ENCODE results near the gene TBC1D16. TPM values are rescaled to one million over a fixed set of nuclear protein-coding genes. Genes with fewer than 3 reads are reported as not detected.
A peak's percentile ranks its signal among the peaks of the same experiment; 100 is the strongest.

The TBC1D16 gene
- total RNA-seq, 3 donors from 2014 or later = 10.9 to 23.4 (median 22.1) TPM

DNA sequence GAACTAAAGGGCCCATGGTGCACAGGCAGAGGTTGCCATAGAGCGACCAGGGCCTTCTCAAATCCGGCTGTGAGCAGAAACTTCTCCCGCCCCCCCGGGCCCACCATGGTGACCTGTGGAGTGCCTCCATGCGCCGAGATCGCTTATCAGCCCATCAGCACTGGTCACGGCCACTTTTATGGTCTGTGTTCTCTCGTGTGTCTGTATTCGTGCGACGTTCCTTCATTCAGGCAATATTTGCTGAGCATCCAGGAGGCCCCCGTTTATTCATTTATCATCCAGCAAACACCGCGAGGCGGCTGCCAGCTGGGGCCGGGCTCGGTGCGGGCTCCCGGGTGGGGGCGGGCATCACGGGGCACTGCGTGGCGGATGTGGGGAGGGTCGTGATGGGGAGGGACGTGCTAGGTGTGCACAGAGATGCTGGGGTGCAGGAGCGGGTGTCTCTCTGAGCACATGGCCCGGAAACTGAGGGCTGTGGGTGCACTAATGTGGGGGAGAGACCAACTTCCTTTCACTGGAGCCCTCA is 108.5 kb downstream of the TBC1D16 start:
- TF ChIP-seq, protein P1, sequence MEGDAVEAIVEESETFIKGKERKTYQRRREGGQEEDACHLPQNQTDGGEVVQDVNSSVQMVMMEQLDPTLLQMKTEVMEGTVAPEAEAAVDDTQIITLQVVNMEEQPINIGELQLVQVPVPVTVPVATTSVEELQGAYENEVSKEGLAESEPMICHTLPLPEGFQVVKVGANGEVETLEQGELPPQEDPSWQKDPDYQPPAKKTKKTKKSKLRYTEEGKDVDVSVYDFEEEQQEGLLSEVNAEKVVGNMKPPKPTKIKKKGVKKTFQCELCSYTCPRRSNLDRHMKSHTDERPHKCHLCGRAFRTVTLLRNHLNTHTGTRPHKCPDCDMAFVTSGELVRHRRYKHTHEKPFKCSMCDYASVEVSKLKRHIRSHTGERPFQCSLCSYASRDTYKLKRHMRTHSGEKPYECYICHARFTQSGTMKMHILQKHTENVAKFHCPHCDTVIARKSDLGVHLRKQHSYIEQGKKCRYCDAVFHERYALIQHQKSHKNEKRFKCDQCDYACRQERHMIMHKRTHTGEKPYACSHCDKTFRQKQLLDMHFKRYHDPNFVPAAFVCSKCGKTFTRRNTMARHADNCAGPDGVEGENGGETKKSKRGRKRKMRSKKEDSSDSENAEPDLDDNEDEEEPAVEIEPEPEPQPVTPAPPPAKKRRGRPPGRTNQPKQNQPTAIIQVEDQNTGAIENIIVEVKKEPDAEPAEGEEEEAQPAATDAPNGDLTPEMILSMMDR (IDR thresholded peaks at IDR 0.05) = no peak
- H3K4me1 ChIP-seq (ENCODE audit: low read depth) = peaks cover 27% of the 10 kb centered on the region
- peak in 2 of 3 donors; percentile 52 to 56 for DNase-seq

DNA sequence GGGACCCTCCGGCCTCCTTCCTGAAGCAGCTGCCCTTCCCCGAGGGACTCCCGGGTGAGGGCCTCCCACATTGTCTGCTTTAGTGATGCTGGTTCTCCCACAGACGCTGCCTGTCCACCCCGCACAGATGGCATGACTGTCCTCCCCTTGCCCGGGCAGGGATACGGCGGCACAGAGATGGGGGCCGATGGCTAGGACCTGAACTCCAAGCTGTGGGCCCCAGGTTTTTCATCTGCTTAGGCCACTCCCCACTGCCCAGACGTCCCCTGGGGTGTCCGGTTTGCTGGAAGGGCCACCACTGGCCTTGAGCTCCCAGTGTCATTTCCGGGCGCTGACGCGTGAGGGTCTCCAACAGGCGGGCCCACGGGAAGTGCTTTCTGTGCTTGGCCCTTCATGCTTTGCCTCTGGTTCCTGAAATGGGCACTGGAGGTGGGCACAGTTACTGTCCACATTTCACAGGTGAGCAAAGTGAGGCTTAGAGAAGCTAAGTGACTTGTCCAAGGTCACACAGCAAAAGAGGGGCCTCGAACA is 109.0 kb downstream of the TBC1D16 start:
- Histone ChIP-seq H3K36me3 (ENCODE audit: low read depth) (no peaks in the 10 kb centered on the region), H3K9me3 (no peaks in the 10 kb centered on the region), H3K4me3 (no peak overlapping the region), H3K4me1 (ENCODE audit: low read depth) (peaks cover 24% of the 10 kb centered on the region)
- DNase-seq (peak in 1 of 3 donors; percentile 51), ATAC-seq (no peak)
- TF ChIP-seq, protein P1 (IDR thresholded peaks at IDR 0.05) = no peak
- intact Hi-C loops (cut with DNase I, micrococcal nuclease) = no loop called here

More for the DNA sequence above, 108.5 kb downstream of the TBC1D16 start:
- Histone ChIP-seq H3K9me3 (no peaks in the 10 kb centered on the region), H3K4me3 (no peak overlapping the region), H3K36me3 (ENCODE audit: low read depth) (no peaks in the 10 kb centered on the region)
- no peak for ATAC-seq
- intact Hi-C loops (cut with DNase I, micrococcal nuclease) = no loop called here

DNA sequence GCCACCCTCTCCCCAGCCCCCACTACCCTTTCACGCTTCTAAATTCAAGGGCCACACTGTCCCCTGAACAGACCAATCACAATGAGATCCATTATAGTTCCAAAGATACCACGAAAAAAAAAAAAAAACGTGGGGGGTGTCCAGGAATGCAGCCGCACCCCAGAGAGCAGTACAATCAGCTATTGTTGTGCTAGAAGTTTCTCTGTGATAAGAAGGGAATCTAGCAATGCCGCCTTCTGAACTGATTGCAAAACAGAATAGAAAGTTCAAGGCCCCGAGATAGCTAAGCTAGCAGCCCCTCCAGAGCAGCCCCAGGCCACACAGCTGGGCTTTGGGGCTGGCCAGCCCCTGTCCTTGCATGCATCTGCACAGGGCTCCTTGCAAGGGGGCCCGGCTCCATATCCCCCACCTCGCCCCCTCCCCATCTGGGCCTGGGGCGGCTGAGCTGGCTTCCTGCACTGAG is 109.5 kb downstream of the TBC1D16 start:
- ATAC-seq (peak; percentile 15), DNase-seq (no peak)
- Histone ChIP-seq H3K36me3 (ENCODE audit: low read depth) (no peaks in the 10 kb centered on the region), H3K4me1 (ENCODE audit: low read depth) (peaks cover 21% of the 10 kb centered on the region), H3K4me3 (no peak overlapping the region), H3K9me3 (no peaks in the 10 kb centered on the region)
- intact Hi-C loops (cut with DNase I, micrococcal nuclease) = no loop called here
- TF ChIP-seq, protein P1 (IDR thresholded peaks at IDR 0.05) = no peak

DNA sequence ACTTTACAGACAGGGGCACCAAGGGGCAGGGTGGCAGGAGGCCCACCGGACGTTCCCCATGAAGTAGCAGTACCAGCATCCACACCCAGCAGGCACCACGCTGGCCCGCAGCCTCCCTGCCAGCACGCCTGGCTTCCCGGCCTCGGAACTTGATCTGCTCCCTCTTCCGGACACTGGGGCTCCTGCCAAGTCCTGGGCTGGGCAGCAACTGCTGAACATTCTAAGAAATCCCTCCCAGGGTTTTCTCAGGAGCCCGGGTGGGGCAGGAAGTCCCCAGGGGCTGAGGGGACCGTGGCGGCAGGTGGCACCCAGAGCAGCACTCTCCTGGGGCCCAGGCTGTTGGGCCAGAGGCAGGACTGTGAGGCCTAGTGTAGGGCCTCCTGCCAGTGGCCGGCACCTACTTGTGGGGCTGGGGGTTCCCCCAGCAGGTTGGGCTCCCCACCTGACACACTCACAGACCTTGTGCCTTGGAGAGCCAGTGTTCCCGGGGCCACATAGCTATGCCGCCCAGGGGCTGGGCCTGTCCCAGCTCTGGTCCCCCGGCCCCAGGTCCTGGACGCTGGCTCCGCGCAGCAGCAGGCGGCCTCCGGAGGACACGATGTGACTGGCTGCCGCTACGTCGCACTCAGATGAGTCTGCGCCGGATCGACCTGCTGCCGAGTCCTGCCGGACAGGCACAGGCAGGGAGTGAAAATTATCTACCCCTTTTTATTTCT is 110.3 kb downstream of the TBC1D16 start:
- intact Hi-C loops (cut with DNase I, micrococcal nuclease) = no loop called here
- ATAC-seq = peak; percentile 75
- DNase-seq = peak; percentile 83 to 89 (median 88)
- H3K36me3 ChIP-seq (ENCODE audit: low read depth) = no peaks in the 10 kb centered on the region
- TF ChIP-seq, protein P1 (IDR thresholded peaks at IDR 0.05) = no peak
- peaks cover 13% of the 10 kb centered on the region for H3K4me1 ChIP-seq (ENCODE audit: low read depth)
- no peaks in the 10 kb centered on the region for H3K9me3 ChIP-seq
- no peak overlapping the region for H3K4me3 ChIP-seq

DNA sequence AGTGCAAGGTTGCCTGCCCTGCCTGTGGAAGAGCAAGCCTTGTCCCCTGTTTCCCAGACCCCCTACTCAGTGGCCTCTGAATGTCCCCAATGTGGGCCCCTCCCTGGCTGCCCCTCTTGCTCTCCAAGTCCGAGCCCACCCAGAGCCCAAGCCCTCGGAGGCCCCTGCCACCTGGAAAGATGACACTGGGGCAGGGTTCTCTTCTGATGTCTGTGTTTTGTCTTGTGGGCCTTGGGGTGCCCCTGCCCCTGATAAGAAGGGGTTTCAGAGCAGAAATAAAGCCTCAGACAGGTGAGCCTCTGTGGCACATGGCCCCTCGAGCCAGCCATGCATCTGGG is 111.1 kb downstream of the TBC1D16 start:
- intact Hi-C loops (cut with DNase I, micrococcal nuclease) = no loop called here
- no peak for DNase-seq
- TF ChIP-seq, protein P1 (IDR thresholded peaks at IDR 0.05) = no peak
- Histone ChIP-seq H3K36me3 (ENCODE audit: low read depth) (no peaks in the 10 kb centered on the region), H3K9me3 (no peaks in the 10 kb centered on the region), H3K4me1 (ENCODE audit: low read depth) (peaks cover 11% of the 10 kb centered on the region), H3K4me3 (no peak overlapping the region)
- ATAC-seq = no peak

Data from mucosa of descending colon (tissue), 3 donors.